ENCODE measurements around the gene FLACC1. TPM values are rescaled to one million over a fixed set of nuclear protein-coding genes. Genes with fewer than 3 reads are reported as not detected.

FLACC1 gene
- total RNA-seq, 1 donor from 2014 or later = 1.0 TPM

DNA sequence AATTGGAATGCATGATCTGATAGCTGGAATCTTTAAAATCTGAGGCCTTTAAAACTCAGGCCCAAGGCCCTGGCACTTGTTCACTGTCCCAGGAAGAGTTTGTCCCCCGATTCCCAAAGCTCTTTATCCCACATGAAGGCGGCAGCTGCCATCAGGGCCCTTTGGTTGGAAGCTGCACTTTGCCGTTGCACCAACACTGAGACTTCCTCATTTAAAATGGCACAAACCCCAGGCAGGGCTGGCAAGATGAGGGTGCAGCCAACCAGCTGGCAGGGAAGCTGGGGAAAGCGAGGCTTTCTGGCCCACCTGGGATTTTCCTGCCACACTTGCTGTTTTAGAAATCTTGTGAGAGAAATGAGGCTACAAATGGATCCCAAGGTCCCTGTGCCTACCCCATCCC is 6.3 kb downstream of the FLACC1 start:
- Histone ChIP-seq H3K9me3 (ENCODE audit: control insufficient read depth in 3 of 3, low read length in 3 of 3) (no peaks in the 10 kb centered on the region), H3K4me1 (ENCODE audit: control insufficient read depth in 3 of 3, insufficient read depth in 3 of 3, low read length in 3 of 3) (peaks cover 0 to 4% (median 2%) of the 10 kb centered on the region in 3 donors), H3K9ac (ENCODE audit: low read depth in 1 of 3, low read length in 3 of 3) (no peak overlapping the region), H3K36me3 (ENCODE audit: control insufficient read depth in 3 of 3, insufficient read depth in 3 of 3, low read length in 3 of 3) (peaks cover 3 to 6% (median 5%) of the 10 kb centered on the region in 3 donors), H3K27ac (ENCODE audit: low read depth, low read length) (no peak overlapping the region), H3K4me3 (ENCODE audit: low read length in 3 of 3) (no peak overlapping the region), H3K27me3 (ENCODE audit: control insufficient read depth in 3 of 3, insufficient read depth in 3 of 3, low read length in 3 of 3) (no peaks in the 10 kb centered on the region)

DNA sequence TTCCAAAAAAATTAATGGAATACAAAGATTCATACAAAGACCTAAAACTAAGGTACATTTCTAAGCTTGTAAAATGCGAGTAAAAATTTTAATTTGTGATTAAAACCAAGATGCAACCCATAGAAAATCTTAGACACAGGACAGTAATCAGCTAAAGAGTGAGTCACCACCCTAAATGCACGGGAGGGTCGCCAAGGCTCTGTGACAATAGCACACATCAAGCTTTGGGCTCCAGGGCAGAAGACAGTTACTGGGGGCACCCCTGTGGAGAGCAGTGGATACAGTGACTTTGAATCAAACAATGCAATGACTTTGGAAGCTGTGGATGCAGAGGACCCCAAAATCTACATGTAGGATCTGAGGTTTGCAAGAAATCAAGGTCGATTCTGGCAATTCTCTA is 7.5 kb downstream of the FLACC1 start:
- no peak overlapping the region for H3K9ac ChIP-seq (ENCODE audit: low read depth in 1 of 3, low read length in 3 of 3)
- peaks cover 3 to 8% (median 6%) of the 10 kb centered on the region in 3 donors for H3K36me3 ChIP-seq (ENCODE audit: control insufficient read depth in 3 of 3, insufficient read depth in 3 of 3, low read length in 3 of 3)
- H3K4me3 ChIP-seq (ENCODE audit: low read length in 3 of 3) = no peak overlapping the region
- H3K4me1 ChIP-seq (ENCODE audit: control insufficient read depth in 3 of 3, insufficient read depth in 3 of 3, low read length in 3 of 3) = peaks cover 0 to 4% (median 2%) of the 10 kb centered on the region in 3 donors
- no peak overlapping the region for H3K27ac ChIP-seq (ENCODE audit: low read depth, low read length)
- H3K9me3 ChIP-seq (ENCODE audit: control insufficient read depth in 3 of 3, low read length in 3 of 3) = no peaks in the 10 kb centered on the region
- no peaks in the 10 kb centered on the region for H3K27me3 ChIP-seq (ENCODE audit: control insufficient read depth in 3 of 3, insufficient read depth in 3 of 3, low read length in 3 of 3)

DNA sequence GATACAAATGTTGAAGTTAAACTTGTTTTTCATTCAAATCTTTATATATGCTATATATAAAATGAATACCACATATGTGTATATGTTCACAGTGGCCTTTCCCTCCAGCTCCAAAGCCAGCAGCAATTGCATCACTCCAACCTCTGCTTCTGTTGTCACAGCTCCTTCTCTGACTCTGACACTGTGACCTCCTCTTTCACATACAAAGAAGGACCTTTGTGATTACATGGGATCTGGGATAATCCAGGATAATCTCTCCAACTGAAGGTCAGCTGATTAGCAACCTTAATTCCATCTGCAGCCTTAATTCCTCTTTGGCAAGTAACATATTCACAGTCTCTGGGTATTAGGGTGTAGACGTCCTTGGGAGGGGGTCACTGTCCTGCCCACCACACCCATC is 8.4 kb downstream of the FLACC1 start:
- no peak overlapping the region for H3K27ac ChIP-seq (ENCODE audit: low read depth, low read length)
- no peaks in the 10 kb centered on the region for H3K27me3 ChIP-seq (ENCODE audit: control insufficient read depth in 3 of 3, insufficient read depth in 3 of 3, low read length in 3 of 3)
- no peaks in the 10 kb centered on the region for H3K9me3 ChIP-seq (ENCODE audit: control insufficient read depth in 3 of 3, low read length in 3 of 3)
- H3K36me3 ChIP-seq (ENCODE audit: control insufficient read depth in 3 of 3, insufficient read depth in 3 of 3, low read length in 3 of 3) = peaks cover 3 to 11% (median 6%) of the 10 kb centered on the region in 3 donors
- H3K4me1 ChIP-seq (ENCODE audit: control insufficient read depth in 3 of 3, insufficient read depth in 3 of 3, low read length in 3 of 3) = peaks cover 0 to 4% (median 2%) of the 10 kb centered on the region in 3 donors
- H3K4me3 ChIP-seq (ENCODE audit: low read length in 3 of 3) = no peak overlapping the region
- no peak overlapping the region for H3K9ac ChIP-seq (ENCODE audit: low read depth in 1 of 3, low read length in 3 of 3)

DNA sequence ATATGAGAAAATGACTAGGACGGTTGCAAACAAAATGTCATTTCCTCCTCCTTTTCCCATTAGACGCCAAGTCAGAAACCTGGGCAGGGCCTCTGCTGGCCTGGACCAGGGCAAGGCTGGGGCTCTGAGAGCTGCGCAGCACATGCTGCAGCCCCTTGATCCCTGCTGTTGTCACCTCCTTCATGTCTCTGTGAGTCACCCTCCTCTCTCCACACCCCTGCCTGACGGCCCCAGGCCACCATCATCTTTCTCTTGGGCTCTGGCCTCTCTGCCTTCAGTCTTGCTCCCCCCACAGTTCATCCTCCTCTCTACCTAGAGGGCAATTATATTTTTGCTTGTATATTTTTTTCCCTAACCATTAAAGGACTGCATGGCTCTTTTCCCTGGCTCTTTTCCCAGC is 10.0 kb downstream of the FLACC1 start:
- Histone ChIP-seq H3K36me3 (ENCODE audit: control insufficient read depth in 3 of 3, insufficient read depth in 3 of 3, low read length in 3 of 3) (peaks cover 5 to 14% (median 11%) of the 10 kb centered on the region in 3 donors), H3K9me3 (ENCODE audit: control insufficient read depth in 3 of 3, low read length in 3 of 3) (no peaks in the 10 kb centered on the region), H3K27me3 (ENCODE audit: control insufficient read depth in 3 of 3, insufficient read depth in 3 of 3, low read length in 3 of 3) (no peaks in the 10 kb centered on the region), H3K4me3 (ENCODE audit: low read length in 3 of 3) (no peak overlapping the region), H3K27ac (ENCODE audit: low read depth, low read length) (no peak overlapping the region), H3K9ac (ENCODE audit: low read depth in 1 of 3, low read length in 3 of 3) (no peak overlapping the region), H3K4me1 (ENCODE audit: control insufficient read depth in 3 of 3, insufficient read depth in 3 of 3, low read length in 3 of 3) (peaks cover 0 to 4% (median 2%) of the 10 kb centered on the region in 3 donors)

DNA sequence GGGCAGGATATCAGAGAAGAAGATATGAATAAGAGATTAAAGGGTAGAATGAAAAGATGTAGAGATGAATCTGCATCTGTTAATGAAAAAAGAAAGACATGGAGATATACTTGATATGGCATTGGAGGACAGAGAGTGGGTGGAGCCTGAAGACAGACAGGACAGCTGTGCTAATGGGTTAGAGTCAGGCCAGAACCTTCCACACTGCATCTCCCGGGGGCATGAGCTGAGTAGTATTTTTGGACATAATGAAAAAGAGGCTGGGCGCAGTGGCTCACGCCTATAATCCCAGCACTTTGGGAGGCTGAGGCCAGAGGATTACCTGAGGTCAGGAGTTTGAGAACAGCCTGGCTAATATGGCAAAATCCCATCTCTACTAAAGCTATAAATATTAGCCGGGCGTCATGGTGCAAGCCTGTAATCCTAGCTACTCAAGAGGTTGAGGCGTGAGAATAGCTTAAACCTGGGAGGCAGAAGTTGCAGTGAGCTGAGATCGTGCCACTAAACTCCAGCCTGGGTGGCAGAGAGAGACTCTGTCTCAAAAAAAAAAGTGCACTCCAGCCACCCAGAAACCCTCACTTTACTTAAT is 11.4 kb downstream of the FLACC1 start:
- Histone ChIP-seq H3K36me3 (ENCODE audit: control insufficient read depth in 3 of 3, insufficient read depth in 3 of 3, low read length in 3 of 3) (peaks cover 5 to 14% (median 11%) of the 10 kb centered on the region in 3 donors), H3K4me1 (ENCODE audit: control insufficient read depth in 3 of 3, insufficient read depth in 3 of 3, low read length in 3 of 3) (peaks cover 0 to 4% (median 2%) of the 10 kb centered on the region in 3 donors), H3K9ac (ENCODE audit: low read depth in 1 of 3, low read length in 3 of 3) (no peak overlapping the region), H3K27ac (ENCODE audit: low read depth, low read length) (no peak overlapping the region), H3K27me3 (ENCODE audit: control insufficient read depth in 3 of 3, insufficient read depth in 3 of 3, low read length in 3 of 3) (no peaks in the 10 kb centered on the region), H3K4me3 (ENCODE audit: low read length in 3 of 3) (no peak overlapping the region), H3K9me3 (ENCODE audit: control insufficient read depth in 3 of 3, low read length in 3 of 3) (no peaks in the 10 kb centered on the region)

DNA sequence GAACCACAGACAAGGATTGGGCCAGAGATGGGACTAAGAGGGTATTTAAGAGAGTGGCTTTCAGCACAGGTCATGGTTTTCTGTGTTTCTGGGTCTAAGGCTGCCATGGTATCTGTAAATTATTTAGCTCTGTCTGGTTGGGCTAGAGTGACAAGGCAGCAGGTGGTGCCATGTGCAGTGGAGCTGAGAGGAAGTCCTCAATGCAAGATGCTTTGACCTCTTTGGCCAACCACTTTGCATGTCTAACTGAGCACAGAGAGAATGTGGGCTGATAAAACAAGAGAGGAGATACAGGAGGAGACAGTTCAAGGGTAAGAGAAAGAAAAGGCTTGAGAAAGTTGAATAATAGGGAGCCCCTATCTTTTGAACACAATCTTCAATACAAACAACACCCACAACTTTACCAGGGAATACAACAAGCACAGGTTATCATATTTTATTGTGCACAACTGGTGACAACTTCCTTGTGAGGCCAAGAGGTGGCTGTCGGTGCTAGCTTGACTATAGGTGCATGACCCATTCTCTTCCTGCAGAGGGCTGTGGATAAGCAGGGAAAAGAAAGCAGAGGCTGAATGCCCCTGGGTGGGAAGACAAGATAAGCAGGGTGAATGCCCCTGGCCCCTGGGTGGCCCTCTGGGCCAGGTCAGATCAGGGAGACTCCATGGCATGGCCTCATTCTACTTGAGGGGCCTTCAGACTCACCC is 12.3 kb downstream of the FLACC1 start:
- Histone ChIP-seq H3K27me3 (ENCODE audit: control insufficient read depth in 3 of 3, insufficient read depth in 3 of 3, low read length in 3 of 3) (no peaks in the 10 kb centered on the region), H3K9ac (ENCODE audit: low read depth in 1 of 3, low read length in 3 of 3) (no peak overlapping the region), H3K36me3 (ENCODE audit: control insufficient read depth in 3 of 3, insufficient read depth in 3 of 3, low read length in 3 of 3) (peaks cover 5 to 11% (median 8%) of the 10 kb centered on the region in 3 donors), H3K4me3 (ENCODE audit: low read length in 3 of 3) (no peak overlapping the region), H3K4me1 (ENCODE audit: control insufficient read depth in 3 of 3, insufficient read depth in 3 of 3, low read length in 3 of 3) (peaks cover 0 to 4% (median 2%) of the 10 kb centered on the region in 3 donors), H3K9me3 (ENCODE audit: control insufficient read depth in 3 of 3, low read length in 3 of 3) (no peaks in the 10 kb centered on the region), H3K27ac (ENCODE audit: low read depth, low read length) (no peak overlapping the region)

DNA sequence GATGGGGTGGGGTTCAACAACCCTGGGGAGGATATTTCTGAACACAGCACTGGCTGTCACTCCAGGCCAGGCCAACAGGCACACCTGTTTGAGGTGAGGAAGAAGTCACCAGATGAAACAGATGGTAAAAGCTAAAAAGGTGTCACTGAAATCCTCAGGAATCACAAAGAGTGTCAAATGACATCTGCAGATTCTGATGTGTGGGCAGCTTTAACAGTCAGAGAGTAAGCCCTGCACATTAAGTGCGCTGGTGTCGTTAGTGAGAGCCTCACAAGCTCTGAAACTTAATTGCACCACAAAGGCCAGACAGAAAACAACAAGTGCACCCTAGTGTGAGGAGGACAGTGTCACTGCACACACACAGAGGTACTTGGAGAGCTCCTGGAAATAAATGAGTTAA is 13.6 kb downstream of the FLACC1 start:
- H3K27ac ChIP-seq (ENCODE audit: low read depth, low read length) = no peak overlapping the region
- peaks cover 3 to 11% (median 8%) of the 10 kb centered on the region in 3 donors for H3K36me3 ChIP-seq (ENCODE audit: control insufficient read depth in 3 of 3, insufficient read depth in 3 of 3, low read length in 3 of 3)
- H3K4me1 ChIP-seq (ENCODE audit: control insufficient read depth in 3 of 3, insufficient read depth in 3 of 3, low read length in 3 of 3) = peaks cover 0 to 4% (median 2%) of the 10 kb centered on the region in 3 donors

DNA sequence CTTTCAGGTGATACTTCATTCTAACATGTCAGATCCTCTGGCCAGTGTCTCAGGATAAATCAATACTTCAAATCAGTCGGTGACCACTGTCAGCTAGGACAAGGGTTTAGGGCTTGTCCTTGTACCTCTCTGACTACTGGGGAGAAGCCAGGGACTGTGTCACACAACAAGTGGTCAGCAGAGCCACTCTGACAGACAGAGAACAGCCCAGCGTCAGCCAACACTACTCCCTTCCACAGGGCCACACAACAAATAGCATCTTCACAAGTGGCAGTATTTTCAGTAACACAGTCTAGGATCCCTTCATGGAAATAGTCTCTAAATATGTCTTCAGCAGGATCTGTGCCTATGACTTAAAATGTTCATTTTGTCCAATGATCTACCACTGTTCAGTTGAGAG is 14.2 kb downstream of the FLACC1 start:
- Histone ChIP-seq H3K4me1 (ENCODE audit: control insufficient read depth in 3 of 3, insufficient read depth in 3 of 3, low read length in 3 of 3) (peaks cover 0 to 4% (median 2%) of the 10 kb centered on the region in 3 donors), H3K27ac (ENCODE audit: low read depth, low read length) (no peak overlapping the region), H3K9me3 (ENCODE audit: control insufficient read depth in 3 of 3, low read length in 3 of 3) (no peaks in the 10 kb centered on the region), H3K36me3 (ENCODE audit: control insufficient read depth in 3 of 3, insufficient read depth in 3 of 3, low read length in 3 of 3) (peaks cover 3 to 9% (median 8%) of the 10 kb centered on the region in 3 donors), H3K4me3 (ENCODE audit: low read length in 3 of 3) (no peak overlapping the region), H3K9ac (ENCODE audit: low read depth in 1 of 3, low read length in 3 of 3) (no peak overlapping the region), H3K27me3 (ENCODE audit: control insufficient read depth in 3 of 3, insufficient read depth in 3 of 3, low read length in 3 of 3) (no peaks in the 10 kb centered on the region)

More for the DNA sequence above, 13.6 kb downstream of the FLACC1 start:
- H3K27me3 ChIP-seq (ENCODE audit: control insufficient read depth in 3 of 3, insufficient read depth in 3 of 3, low read length in 3 of 3) = no peaks in the 10 kb centered on the region
- H3K4me3 ChIP-seq (ENCODE audit: low read length in 3 of 3) = no peak overlapping the region
- H3K9ac ChIP-seq (ENCODE audit: low read depth in 1 of 3, low read length in 3 of 3) = no peak overlapping the region
- H3K9me3 ChIP-seq (ENCODE audit: control insufficient read depth in 3 of 3, low read length in 3 of 3) = no peaks in the 10 kb centered on the region

DNA sequence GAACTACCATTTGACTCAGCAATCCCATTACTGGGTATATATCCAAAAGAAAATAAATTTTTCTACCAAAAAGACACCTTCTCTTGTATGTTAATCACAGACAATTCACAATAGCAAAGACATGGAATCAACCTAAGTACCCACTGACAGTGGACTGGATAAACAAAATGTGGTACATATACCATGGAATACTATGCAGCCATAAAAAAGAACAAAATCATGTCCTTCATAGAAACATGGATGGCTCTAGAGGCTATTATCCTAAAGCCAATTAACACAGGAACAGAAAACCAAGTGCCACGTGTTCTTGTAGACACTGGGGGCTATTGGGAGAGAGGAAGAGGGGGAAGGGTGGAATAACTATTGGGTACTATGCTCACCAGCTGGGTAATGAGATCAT is 27.7 kb downstream of the FLACC1 start:
- no peaks in the 10 kb centered on the region for H3K27me3 ChIP-seq (ENCODE audit: control insufficient read depth in 3 of 3, insufficient read depth in 3 of 3, low read length in 3 of 3)
- no peak overlapping the region for H3K4me3 ChIP-seq (ENCODE audit: low read length in 3 of 3)
- H3K4me1 ChIP-seq (ENCODE audit: control insufficient read depth in 3 of 3, insufficient read depth in 3 of 3, low read length in 3 of 3) = no peaks in the 10 kb centered on the region
- H3K36me3 ChIP-seq (ENCODE audit: control insufficient read depth in 3 of 3, insufficient read depth in 3 of 3, low read length in 3 of 3) = no peaks in the 10 kb centered on the region
- H3K9me3 ChIP-seq (ENCODE audit: control insufficient read depth in 3 of 3, low read length in 3 of 3) = no peaks in the 10 kb centered on the region
- H3K27ac ChIP-seq (ENCODE audit: low read depth, low read length) = no peak overlapping the region
- no peak overlapping the region for H3K9ac ChIP-seq (ENCODE audit: low read depth in 1 of 3, low read length in 3 of 3)

DNA sequence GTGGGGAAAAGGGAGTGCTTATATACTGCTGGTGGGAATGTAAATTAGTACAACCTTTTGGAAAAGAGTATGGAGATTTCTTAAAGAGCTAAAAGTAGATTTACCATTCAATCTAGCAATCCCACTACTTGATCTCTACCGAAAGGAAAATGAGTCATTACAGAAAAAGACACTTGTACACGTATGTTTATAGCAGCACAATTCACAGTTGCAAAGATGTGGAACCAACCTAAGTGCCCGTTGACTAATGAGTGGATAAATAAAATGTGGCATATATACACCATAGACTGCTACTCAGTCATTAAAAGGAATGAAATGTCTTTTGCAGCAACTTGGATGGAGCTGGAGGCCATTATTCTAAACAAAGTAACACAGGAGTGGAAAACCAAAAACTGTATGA is 29.5 kb downstream of the FLACC1 start:
- H3K4me3 ChIP-seq (ENCODE audit: low read length in 3 of 3) = no peak overlapping the region
- no peaks in the 10 kb centered on the region for H3K36me3 ChIP-seq (ENCODE audit: control insufficient read depth in 3 of 3, insufficient read depth in 3 of 3, low read length in 3 of 3)
- H3K4me1 ChIP-seq (ENCODE audit: control insufficient read depth in 3 of 3, insufficient read depth in 3 of 3, low read length in 3 of 3) = no peaks in the 10 kb centered on the region
- no peaks in the 10 kb centered on the region for H3K27me3 ChIP-seq (ENCODE audit: control insufficient read depth in 3 of 3, insufficient read depth in 3 of 3, low read length in 3 of 3)
- peaks cover 0 to 6% (median 0%) of the 10 kb centered on the region in 3 donors for H3K9me3 ChIP-seq (ENCODE audit: control insufficient read depth in 3 of 3, low read length in 3 of 3)
- H3K9ac ChIP-seq (ENCODE audit: low read depth in 1 of 3, low read length in 3 of 3) = no peak overlapping the region
- no peak overlapping the region for H3K27ac ChIP-seq (ENCODE audit: low read depth, low read length)
